ENCODE measurements around the gene CEP41.

DNA sequence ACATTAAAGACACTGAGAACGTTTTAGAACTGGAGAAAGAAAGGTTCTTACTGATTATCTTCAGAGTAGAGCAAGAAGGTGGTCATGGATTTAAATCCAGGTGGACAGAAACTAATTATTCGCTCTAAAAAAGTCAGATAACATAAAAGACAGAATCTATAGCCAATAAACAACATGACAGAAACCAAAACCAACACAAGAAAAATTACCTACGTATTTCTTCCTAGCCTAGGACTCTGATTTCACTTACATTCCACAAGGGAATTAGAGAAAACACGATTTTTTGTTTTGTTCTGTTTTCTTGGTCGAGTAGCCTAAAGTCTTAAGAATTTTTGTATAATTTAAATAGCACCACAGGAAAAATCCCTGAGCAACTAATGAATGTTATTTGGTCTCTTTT, 45.4 kb downstream of the CEP41 start:
- TF ChIP-seq, protein P1, sequence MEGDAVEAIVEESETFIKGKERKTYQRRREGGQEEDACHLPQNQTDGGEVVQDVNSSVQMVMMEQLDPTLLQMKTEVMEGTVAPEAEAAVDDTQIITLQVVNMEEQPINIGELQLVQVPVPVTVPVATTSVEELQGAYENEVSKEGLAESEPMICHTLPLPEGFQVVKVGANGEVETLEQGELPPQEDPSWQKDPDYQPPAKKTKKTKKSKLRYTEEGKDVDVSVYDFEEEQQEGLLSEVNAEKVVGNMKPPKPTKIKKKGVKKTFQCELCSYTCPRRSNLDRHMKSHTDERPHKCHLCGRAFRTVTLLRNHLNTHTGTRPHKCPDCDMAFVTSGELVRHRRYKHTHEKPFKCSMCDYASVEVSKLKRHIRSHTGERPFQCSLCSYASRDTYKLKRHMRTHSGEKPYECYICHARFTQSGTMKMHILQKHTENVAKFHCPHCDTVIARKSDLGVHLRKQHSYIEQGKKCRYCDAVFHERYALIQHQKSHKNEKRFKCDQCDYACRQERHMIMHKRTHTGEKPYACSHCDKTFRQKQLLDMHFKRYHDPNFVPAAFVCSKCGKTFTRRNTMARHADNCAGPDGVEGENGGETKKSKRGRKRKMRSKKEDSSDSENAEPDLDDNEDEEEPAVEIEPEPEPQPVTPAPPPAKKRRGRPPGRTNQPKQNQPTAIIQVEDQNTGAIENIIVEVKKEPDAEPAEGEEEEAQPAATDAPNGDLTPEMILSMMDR (IDR thresholded peaks at IDR 0.05 in 4 of 5, conservative IDR thresholded peaks at IDR 0.05 in 1 of 5), result no peak
- no peak for TF ChIP-seq POLR2A (IDR thresholded peaks at IDR 0.05)

All from gastrocnemius medialis (tissue), 4 donors.